ENCODE measurements around the gene COPB1. TPM values are rescaled to one million over a fixed set of nuclear protein-coding genes. Genes with fewer than 3 reads are reported as not detected.

Gene COPB1
- total RNA-seq, 2 experiments from 2014 or later = 93.1 to 95.9 TPM

- TF ChIP-seq CTCF (IDR thresholded peaks at IDR 0.05) = no peak
- no peaks in the 10 kb centered on the region for H3K4me1 ChIP-seq (ENCODE audit: insufficient read depth, low read length)
- Mint-ChIP-seq H3K4me3 (no peak overlapping the region), H3K27me3 (no peaks in the 10 kb centered on the region), H3K9me3 (no peaks in the 10 kb centered on the region), H3K36me3 (ENCODE audit: low read depth) (no peaks in the 10 kb centered on the region), H3K4me1 (ENCODE audit: low read depth) (no peaks in the 10 kb centered on the region), H3K27ac (no peak overlapping the region)
- no peak overlapping the region for H3K27ac ChIP-seq (ENCODE audit: low read depth in 1 of 2, low read length in 2 of 2)
- intact Hi-C loops (cut with DNase I, micrococcal nuclease) = no loop called here
- ChIA-PET POLR2A (no interaction called here), CTCF (no interaction called here)
- ATAC-seq (ENCODE audit: poor library complexity) (no peak), DNase-seq (no peak)
- no peaks in the 10 kb centered on the region for H3K27me3 ChIP-seq (ENCODE audit: control insufficient read depth in 1 of 2, insufficient read depth in 2 of 2, low read length in 2 of 2)
- H3K36me3 ChIP-seq (ENCODE audit: insufficient read depth, low read length) = no peaks in the 10 kb centered on the region
- no peak overlapping the region for H3K4me3 ChIP-seq (ENCODE audit: low read length)
- no peaks in the 10 kb centered on the region for H3K9me3 ChIP-seq (ENCODE audit: control insufficient read depth in 1 of 2, insufficient read depth in 1 of 2, low read length in 2 of 2)
Observed at GRCh38 chr11:14424096-14424495, 75.5 kb downstream of the COPB1 start.

GRCh38 chr11:14423633-14424032 is 76.0 kb downstream of the COPB1 start:
- DNase-seq (no peak), ATAC-seq (ENCODE audit: poor library complexity) (no peak)
- intact Hi-C loops (cut with DNase I, micrococcal nuclease) = no loop called here
- Mint-ChIP-seq H3K27ac (no peak overlapping the region), H3K4me1 (ENCODE audit: low read depth) (no peaks in the 10 kb centered on the region), H3K27me3 (no peaks in the 10 kb centered on the region), H3K36me3 (ENCODE audit: low read depth) (no peaks in the 10 kb centered on the region), H3K9me3 (no peaks in the 10 kb centered on the region), H3K4me3 (no peak overlapping the region)
- POLR2A ChIA-PET = no interaction called here
- no peak for TF ChIP-seq CTCF (IDR thresholded peaks at IDR 0.05)
- CTCF ChIA-PET = no interaction called here
- H3K4me3 ChIP-seq (ENCODE audit: low read length) = no peak overlapping the region
- H3K4me1 ChIP-seq (ENCODE audit: insufficient read depth, low read length) = no peaks in the 10 kb centered on the region
- H3K9me3 ChIP-seq (ENCODE audit: control insufficient read depth in 1 of 2, insufficient read depth in 1 of 2, low read length in 2 of 2) = no peaks in the 10 kb centered on the region
- H3K27ac ChIP-seq (ENCODE audit: low read depth in 1 of 2, low read length in 2 of 2) = no peak overlapping the region
- H3K36me3 ChIP-seq (ENCODE audit: insufficient read depth, low read length) = no peaks in the 10 kb centered on the region
- H3K27me3 ChIP-seq (ENCODE audit: control insufficient read depth in 1 of 2, insufficient read depth in 2 of 2, low read length in 2 of 2) = no peaks in the 10 kb centered on the region

- POLR2A ChIA-PET = no interaction called here
- H3K27ac Mint-ChIP-seq = no peak overlapping the region
- H3K9me3 Mint-ChIP-seq = no peaks in the 10 kb centered on the region
- no peaks in the 10 kb centered on the region for H3K27me3 Mint-ChIP-seq
- Histone ChIP-seq H3K9me3 (ENCODE audit: control insufficient read depth in 1 of 2, insufficient read depth in 1 of 2, low read length in 2 of 2) (no peaks in the 10 kb centered on the region), H3K27me3 (ENCODE audit: control insufficient read depth in 1 of 2, insufficient read depth in 2 of 2, low read length in 2 of 2) (no peaks in the 10 kb centered on the region), H3K36me3 (ENCODE audit: insufficient read depth, low read length) (no peaks in the 10 kb centered on the region), H3K4me1 (ENCODE audit: insufficient read depth, low read length) (no peaks in the 10 kb centered on the region), H3K4me3 (ENCODE audit: low read length) (no peak overlapping the region), H3K27ac (ENCODE audit: low read depth in 1 of 2, low read length in 2 of 2) (no peak overlapping the region)
- CTCF ChIA-PET = no interaction called here
- intact Hi-C loops (cut with DNase I, micrococcal nuclease) = no loop called here
- DNase-seq (no peak), ATAC-seq (ENCODE audit: poor library complexity) (no peak)
- H3K4me3 Mint-ChIP-seq = no peak overlapping the region
- no peak for TF ChIP-seq CTCF (IDR thresholded peaks at IDR 0.05)
- H3K36me3 Mint-ChIP-seq (ENCODE audit: low read depth) = no peaks in the 10 kb centered on the region
- no peaks in the 10 kb centered on the region for H3K4me1 Mint-ChIP-seq (ENCODE audit: low read depth)
Observed at GRCh38 chr11:14422814-14423182, 76.8 kb downstream of the COPB1 start.
